H54 (cell line): ENCODE results near the gene BABAM1.

Experiments used
- DNase-seq: peaks from one replicate; pipeline ENCODE4 v3.0.0; 2011; ENCODE audit warnings: low spot score, mixed read lengths; ENCODE audit not compliant: insufficient read length
- FAIRE-seq: peaks from 3 replicates; lab custom pipeline; 2011; peaks lifted over from hg19 to GRCh38; lab: Jason Lieb, UNC
- POLR2A ChIP-seq: IDR thresholded peaks from 2 replicates; pipeline ENCODE4 v1.6.1; 2011; ENCODE audit warnings: low read depth, mild to moderate bottlenecking, low read length

Gene BABAM1

GRCh38 chr19:17266975-17267788 is at the start of gene BABAM1:
Gene BABAM1 (plus strand): TSS chr19:17267443. CDS start chr19:17268807, 1,364 bp downstream.
- DNase-seq (peak; percentile 97), FAIRE-seq (peak; percentile 91)
- TF ChIP-seq POLR2A: peak; percentile 59

- no peak for TF ChIP-seq POLR2A
- FAIRE-seq (no peak), DNase-seq (no peak)
Measured at GRCh38 chr19:17219286-17219685, 48.0 kb upstream of the BABAM1 start.

GRCh38 chr19:17220207-17220758 is 47.0 kb upstream of the BABAM1 start:
- FAIRE-seq (no peak), DNase-seq (peak; percentile 67)
- no peak for TF ChIP-seq POLR2A

GRCh38 chr19:17225053-17225452 is 42.2 kb upstream of the BABAM1 start:
- no peak for DNase-seq
- no peak for FAIRE-seq
- no peak for TF ChIP-seq POLR2A

GRCh38 chr19:17226002-17226933 is 41.0 kb upstream of the BABAM1 start, which contains the start of gene OCEL1:
Gene OCEL1 (plus strand): TSS chr19:17226226. CDS start chr19:17226248, 22 bp downstream.
- peak; percentile 89 for DNase-seq
- peak; percentile 84 for TF ChIP-seq POLR2A
- FAIRE-seq: peak; percentile 71

- no peak for FAIRE-seq
- no peak for DNase-seq
- TF ChIP-seq POLR2A: no peak
Measured at GRCh38 chr19:17227798-17228367, 39.4 kb upstream of the BABAM1 start.

GRCh38 chr19:17229890-17230289 is 37.4 kb upstream of the BABAM1 start:
- DNase-seq (no peak), FAIRE-seq (no peak)
- TF ChIP-seq POLR2A: no peak

- FAIRE-seq (no peak), DNase-seq (no peak)
Measured at GRCh38 chr19:17232258-17232657, 35.0 kb upstream of the BABAM1 start.

GRCh38 chr19:17234911-17235299 is 32.3 kb upstream of the BABAM1 start:
- no peak for TF ChIP-seq POLR2A
- DNase-seq (peak; percentile 65), FAIRE-seq (no peak)

More at GRCh38 chr19:17232258-17232657, 35.0 kb upstream of the BABAM1 start:
- TF ChIP-seq POLR2A: no peak

GRCh38 chr19:17235300-17235970 is 31.8 kb upstream of the BABAM1 start:
- FAIRE-seq: no peak

GRCh38 chr19:17235971-17236777 is 31.1 kb upstream of the BABAM1 start:
- DNase-seq: no peak
- FAIRE-seq: no peak
- no peak for TF ChIP-seq POLR2A

More at GRCh38 chr19:17235300-17235970, 31.8 kb upstream of the BABAM1 start:
- DNase-seq: no peak
- TF ChIP-seq POLR2A: no peak
